SHP77 (cell line): ENCODE measurements around the gene RFX8.
"Not testable (repeated sequence)": the region's sequence is repeated elsewhere in the genome, so short reads cannot be mapped to it uniquely, and the experiment has no call there.

ENCODE experiments used
- DNase-seq, 2 experiments: peaks; one replicate each; lab custom pipeline; 2025; lab: John Stamatoyannopoulos, UW

The RFX8 gene

DNA sequence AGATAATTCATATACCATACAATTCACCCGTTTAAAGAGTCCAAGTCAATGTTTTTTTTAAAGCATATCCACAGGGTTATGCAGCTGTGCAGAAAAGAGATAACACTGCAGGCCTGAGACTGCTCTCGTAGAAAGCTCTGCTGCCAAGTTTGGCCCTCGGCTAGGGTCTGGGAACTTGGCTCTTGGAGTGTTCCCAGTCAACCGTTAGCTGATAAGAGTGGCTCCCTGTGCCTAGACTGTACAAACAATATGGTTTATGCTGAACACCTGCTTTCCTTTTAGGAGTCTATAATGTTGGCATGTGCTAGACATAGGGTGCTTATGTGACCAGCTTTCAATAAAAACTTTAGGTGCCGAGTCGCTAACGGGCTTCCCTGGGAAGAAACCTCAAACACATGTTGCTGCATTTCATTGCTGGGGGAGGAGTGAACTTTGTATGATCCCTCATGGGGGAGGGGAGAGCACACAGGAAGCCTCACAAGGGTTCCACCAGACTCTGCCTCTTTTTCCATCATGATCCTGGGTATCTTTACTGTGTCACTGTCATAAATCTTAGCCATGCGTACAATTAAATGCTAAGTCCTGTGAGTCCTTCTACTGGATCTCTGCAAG is 34.7 kb downstream of the RFX8 start:
- no peak for DNase-seq

DNA sequence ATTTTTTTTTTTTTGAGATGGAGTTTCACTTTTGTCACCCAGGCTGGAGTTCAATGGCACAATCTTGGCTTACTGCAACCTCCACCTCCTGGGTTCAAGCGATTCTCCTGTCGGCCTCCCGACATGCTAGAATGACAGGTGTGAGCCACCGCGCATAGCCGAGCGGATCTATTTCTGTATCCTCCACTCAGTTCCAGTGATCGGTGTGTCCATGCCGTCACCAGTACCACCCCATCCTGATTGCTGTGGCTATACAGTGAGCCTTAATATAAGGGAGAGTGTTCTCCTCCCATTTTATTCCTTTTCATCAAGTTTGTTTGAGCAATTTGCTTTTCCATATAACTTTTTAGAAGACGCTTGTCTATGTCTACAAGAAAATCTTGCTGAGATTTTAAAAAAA is 35.2 kb downstream of the RFX8 start:
- DNase-seq, result no peak

DNA sequence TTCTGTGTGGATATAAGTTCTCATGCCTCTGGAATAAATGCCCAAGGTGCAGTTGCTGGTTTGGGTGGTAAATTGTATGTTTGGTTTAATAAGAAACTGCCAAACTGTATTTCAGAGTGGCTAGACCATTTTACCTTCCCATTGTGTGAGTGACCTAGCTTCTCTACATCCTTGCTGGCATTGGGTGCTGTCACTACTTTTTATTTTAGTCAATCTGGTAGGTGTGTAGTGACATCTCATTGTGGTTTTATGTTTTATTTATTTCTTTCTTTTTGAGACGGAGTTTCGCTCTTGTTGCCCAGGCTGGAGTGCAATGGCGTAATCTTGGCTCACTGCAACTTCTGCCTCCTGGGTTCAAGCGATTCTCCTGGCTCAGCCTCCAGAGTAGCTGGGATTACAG is 36.4 kb downstream of the RFX8 start:
- not testable (repeated sequence) for DNase-seq

DNA sequence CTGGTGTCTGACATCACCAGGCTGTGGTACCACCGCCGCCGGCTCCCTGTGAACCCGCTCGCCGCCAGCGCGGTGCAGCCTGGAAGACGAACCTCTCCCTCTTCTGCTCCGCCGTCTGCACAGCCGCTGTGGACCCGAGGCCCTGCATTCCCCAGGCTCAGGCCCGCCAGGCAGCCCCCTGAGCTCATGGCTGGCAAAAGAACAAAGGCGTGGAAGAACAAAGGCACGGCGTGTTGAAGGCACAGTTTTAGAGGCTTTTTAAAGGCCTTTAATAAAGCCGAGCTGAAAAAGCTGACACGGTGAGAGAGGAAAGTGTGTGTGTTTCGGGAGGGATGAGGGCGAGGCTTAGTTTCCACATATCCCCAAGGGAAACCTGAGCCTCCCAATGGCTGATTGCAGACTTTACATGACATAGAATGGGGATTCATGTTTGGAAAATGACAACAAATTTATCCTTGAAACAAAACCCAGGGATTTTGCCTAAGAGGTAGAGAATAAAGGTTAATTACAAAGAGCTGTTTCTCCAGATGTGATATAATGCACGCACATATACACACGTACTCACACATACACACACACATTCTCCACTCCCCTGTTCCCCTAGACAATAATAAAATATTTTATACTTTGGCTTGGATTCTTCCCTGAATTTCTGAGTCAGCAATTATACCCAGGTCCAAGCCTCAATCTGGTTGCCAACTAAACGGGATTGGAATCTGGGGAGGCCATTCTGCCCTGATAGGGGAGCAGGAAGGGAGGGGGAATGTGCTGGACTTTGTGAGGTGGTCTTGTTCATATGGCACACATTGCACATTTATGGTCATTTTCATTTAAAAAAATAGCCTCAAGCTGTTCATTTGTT is 39.7 kb downstream of the RFX8 start:
- no peak for DNase-seq

DNA sequence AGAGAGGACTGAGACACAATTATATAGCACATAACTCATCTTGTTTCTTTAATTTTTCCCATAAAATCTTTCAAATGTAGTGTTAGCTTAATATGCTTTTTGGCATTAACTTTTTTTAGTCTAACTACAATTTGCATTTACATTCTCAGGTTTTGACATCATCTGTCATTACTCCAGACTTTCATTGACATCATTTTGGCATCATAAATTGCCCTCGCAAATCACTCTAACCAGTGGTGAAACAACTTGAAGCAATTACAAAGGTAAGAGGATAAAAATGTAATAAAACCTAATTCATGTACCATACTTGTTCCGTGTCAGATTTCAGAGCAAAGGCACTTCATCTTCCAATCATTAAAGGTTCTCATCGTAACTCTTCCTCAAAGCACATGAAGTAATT is 41.4 kb downstream of the RFX8 start:
- DNase-seq, result no peak

DNA sequence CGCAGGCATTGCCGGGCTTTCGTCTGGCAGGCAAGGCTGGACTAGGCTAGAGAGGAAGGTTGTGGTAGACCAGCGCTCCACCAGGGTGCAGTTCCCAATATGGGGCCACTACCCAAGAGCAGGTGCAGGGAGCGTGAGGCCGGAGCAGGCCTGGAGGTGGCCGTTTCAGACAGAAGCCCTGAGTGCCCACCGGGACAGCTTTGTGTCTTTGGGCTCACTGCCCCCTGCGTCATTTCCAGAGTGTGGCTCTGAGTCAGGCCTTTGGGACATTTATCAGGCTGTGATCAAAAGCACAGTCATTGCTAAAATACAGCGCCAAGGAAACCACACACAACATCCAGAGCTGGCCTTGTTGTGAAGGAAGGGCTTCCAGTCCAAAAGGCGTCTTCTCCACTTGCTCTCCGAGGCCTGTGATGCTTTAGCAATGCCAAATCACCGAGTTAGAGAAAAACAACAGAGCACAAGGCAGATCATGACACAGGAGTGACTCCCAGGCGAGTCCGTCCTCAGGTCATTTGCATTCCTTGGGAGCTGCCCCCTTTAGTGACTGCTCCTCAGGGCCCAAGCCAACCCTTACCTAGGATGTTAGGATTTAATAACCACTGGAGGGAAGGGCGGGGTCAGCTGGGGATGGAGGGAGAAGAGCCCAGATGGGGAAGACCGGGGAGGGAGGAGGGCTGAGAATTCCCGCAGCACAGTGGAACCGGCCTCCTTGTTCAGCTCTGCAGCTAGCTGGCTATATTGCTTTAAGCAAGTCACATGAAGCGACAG is 42.3 kb downstream of the RFX8 start:
- DNase-seq, result no peak

DNA sequence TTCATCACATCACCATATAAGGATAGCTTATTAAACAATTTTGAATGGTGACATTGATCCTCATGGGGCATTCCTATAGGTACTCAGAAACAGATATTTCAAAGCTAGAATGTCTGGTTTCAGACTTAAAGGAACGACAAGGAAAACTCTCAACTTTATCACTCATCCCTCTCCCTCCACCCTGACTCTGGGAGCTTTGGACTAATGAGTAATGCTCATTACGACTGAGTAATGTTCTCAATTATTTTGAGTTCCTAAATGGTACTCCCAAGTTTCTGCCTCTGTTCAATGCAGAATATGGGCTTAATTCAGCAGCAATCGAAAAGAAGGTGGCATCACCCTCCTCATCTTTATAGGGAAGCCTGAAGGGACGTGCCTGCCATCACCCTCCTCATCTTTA is 43.4 kb downstream of the RFX8 start:
- no peak for DNase-seq

DNA sequence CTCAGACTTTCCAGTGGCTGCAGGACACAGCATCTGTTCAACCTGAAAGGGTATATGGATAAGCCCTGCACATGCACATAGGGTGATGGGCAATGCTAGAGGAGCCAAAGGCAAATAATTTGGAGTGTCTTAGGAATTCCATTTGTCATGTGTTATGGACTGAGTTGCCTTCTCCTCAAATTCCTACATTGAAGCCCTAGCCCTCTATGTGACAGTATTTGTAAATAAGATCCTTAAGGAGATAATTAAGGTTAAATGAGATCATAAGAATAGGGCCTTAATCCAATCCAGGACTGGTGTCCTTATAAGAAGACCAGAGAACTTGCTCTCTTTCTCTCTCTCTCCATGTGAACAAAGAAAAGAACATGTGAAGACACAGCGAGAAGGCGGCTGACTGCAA is 44.8 kb downstream of the RFX8 start:
- no peak for DNase-seq

DNA sequence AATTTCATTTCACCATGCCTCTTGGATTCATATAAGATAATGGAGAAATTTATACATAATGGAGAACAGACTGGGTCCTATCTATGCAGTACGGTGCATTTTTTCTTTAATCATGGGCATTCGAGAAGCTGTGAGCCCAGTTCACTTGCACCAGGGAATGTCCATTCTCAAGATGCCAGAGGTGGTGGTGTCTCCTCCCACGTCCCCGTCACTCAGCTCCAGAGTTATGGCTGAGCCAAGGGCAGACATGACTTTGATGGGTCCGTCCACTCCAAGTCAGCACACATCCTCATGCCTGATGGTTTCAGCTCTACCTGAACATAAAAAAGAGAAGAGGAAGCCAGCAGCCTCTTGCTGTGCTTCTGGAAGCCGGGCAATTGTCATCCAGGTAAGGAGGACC is 45.5 kb downstream of the RFX8 start:
- DNase-seq, result no peak

DNA sequence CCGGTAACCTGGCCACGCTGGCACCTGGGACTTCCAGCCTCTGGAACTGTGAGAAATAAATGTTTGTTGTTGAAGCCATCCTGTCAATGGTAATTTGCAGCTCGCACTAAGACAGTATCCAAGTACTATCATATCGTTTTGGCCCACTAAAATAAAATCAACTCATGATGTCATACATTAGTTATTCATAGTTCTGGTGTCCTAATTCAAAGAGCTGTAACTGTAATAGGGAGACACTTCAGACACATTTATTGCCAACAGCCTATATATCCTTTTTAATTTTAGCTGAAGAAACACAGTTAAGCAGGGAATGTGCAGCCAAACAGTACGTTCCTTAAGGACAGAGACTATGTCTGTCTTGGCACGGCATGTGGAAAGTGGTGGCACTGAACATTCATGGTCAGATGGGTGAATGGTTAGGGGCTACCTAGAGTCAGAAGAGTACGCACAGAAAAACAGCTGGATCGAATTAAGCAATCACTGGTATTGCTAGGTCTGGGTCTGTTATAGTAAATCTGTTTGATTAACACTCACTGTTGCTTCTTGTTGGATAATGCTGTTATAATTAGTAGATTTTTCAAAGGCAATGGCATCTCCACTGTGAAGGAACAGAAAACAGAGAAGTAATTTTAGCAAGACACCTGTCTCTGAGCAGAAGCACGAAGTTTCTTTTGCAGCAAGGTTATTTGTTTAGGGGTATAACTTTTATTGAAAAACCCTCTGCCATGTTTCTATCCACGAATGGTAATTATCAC is 46.3 kb downstream of the RFX8 start:
- DNase-seq, result no peak

DNA sequence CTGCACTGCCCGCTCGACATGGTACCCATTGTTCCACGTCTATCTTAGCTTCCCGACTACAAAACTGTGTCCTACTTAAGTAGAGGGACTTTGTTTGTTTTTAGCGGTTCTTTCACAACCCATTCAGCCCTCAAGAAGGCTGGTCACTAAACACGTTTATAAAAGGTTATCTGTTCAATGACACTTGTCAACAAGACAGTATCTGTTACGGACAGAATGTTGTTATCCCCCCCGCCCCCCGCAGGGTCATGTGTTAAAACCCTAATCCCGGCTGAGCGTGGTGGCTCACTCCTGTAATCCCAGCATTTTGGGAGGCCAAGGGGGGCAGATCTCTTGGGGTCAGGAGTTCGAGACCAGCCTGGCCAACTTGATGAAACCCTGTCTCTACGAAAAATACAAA is 47.2 kb downstream of the RFX8 start:
- no peak for DNase-seq

DNA sequence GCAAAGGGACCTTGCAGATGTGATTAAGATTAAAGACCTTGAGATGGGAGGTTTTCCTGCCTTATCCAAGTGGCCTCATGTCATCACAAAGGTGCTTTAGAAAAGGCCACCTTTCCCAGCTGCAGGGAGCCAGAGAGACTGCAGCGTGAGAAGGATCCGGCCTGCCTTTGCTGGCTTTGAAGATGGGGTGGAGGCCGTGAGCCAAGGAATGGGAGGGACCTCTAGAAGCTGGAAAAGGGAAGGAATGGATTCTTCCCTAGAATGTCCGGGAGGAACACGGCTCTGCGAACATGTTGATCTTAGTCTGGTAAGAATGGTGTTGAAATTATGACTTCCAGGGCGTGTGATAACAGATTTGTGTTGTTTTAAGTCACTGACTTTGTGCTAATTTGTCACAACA is 47.7 kb downstream of the RFX8 start:
- no peak for DNase-seq

DNA sequence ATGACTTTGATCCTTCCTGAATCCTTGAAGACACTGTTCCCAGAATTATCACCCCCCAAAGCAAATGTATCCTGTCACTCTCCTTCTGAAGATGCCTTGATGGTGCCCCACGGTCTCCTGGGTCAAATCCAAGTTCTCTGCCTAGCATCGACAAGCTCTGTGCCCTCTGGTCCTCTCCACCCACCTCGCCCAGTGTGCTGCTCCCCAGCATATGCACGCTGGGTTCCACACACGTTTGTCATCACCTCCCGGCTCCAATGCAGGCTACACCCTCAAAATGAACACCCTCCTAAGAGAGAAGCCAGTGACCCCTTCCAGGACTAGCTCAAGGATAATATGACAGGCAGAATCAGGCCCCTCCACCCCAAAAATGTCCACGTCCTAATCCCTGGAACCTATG is 48.1 kb downstream of the RFX8 start:
- DNase-seq, result no peak

DNA sequence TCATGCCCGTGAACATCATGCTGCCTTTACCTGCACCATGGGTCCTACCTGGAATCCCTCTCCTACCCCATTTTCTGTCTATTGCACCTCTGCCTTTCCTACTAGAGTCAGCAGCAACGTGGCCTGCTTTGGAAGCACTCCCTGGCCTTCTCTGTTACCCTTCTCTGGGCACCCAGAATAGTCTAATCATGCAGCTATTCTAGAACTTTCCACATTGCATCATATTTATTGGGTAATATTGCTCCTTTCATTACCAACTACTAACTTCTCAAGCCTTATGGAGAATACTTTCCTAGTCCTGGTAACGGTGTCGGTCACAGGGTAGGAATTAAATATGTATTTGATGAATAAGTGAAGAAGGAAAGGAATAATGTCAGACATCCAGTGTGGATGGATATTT is 54.3 kb downstream of the RFX8 start:
- no peak for DNase-seq

DNA sequence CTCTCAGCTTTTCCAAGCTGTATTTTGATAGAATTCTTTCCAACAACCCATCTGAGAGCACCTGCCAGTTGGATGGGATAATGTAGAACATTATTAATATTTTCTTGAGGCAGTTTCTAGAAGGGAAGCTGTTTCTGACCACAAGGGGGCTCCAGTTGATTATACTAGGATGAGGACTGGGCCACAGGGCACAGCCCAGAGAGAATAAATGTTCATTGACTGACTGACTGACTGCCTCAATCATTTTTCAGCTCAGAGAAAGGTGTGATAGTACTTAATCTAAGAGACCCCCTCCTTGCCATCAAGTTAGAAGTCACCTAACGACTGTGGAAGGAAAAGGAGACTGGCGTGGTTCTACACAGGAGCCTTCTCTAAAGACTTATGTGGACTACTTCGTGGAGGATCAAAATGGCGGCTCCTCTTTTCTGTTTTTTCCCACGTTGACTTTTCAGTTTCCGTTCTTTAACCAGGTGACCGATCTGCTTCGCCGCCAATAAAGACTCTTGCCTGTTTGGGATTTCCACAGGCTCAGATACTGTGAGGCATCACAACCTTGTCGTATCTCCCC is 55.7 kb downstream of the RFX8 start:
- peak; percentile 45 to 50 for DNase-seq

DNA sequence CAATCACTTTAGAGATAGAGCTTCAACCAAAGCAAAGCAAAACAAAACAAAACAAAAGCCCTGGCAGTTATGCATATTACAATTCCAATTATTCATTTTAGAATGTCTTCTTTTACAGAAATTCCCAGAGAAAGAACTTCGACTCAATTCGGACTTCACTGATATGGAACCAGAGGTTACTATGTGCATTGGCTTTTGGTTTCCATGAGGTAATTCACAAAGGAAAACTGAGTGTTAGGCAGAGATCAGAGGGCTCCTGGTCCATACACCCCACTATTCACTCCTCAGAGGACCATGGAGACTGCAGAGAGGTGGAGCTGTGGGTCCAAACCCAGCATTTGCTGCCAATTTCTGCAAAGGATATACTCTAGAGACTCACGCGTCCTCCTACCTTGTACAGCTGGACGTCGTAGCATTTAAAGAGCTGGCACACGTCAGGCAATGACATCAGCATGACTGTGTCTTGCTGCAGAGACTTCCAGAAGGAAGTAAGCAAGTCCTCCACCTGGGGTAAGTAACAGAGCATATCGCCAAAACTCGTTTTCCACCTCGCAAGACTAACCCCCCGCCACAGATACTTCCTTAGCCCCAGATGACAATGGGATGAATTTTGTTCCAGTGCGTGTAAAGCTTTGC is 56.3 kb downstream of the RFX8 start:
- DNase-seq, result no peak

DNA sequence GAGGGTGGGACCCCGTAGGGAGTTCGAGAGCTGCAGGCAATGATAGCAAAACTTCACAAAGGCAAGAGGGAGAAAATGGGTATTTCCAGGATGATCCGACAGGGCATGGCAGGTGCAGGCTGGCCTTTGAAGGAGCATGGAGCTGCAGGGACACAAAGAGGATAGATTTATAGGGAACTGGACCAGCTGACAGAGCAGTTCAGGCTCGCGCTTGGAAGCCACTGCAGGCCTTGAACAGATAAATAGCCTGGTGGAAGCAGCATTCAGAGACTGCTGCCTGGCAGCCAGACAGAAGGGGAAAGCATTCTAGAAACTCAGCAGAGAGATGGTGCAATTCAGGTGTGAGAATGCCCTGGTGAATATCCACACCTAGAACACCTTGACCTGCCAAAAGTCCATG is 58.3 kb downstream of the RFX8 start:
- no peak for DNase-seq

DNA sequence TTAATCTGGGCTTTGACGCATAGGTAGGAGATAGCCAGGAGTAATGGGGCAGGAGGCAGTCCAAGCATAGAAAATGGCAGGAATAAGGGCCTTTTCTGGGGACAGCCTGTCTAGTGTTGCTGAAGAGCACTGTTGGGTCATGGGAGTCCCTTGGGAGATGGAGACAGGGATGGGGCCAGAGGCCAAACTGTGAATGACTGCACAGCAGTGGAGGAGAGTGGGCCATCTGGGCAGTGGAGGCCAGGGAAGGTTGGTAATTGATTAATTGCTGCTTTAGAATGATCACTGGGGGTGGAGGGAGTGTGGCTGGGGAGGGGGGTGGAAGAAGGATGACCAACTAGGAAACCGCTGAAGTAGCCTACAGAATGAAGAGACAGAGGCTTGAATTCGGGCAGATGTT is 59.0 kb downstream of the RFX8 start:
- no peak for DNase-seq

DNA sequence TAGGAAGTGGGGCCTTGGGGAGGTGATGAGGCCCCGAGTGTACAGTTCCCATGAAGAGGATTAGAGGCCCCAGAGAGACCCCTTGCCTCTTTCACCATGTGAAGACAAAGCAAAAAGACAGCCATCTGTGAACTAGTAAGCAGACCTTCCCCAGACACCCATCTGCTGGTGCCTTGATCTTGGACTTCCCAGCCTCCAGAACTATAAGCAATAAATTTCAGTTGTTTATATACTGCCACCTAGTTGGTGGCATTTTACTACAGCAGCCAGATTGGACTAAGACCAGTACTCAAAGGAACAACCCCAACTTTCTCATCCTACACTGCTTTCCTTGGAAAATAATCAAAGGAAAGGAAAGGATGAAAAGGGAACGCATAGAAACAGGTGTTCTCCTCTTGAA is 59.7 kb downstream of the RFX8 start:
- no peak for DNase-seq

DNA sequence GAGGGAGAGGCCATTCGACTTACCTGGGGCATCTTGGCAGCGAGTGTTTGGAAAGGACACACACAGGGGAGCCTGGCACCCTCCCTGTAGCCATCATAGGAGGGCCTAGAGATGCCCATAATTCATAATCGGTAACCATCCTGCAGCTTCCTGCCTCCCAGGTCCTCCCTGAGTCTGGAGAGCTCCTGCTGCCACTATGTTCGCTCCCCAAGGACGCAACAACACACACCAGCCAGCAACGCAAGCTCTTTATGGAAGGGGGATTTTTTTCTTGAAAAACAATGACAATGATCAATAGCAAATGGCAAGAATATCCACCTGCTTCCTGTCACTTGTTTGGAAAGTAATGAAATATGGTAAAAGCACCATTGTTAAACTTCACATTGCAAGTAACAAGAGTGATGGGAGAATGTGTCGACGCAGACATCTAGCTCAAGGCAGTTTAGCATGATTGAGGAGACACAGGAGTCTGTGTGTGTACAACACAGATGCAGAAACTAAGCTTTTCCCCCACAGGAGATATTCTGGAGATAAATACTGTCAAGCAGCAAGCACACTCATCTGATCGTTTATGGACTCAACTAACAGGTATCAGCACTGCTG is 62.7 kb downstream of the RFX8 start:
- DNase-seq, result no peak

DNA sequence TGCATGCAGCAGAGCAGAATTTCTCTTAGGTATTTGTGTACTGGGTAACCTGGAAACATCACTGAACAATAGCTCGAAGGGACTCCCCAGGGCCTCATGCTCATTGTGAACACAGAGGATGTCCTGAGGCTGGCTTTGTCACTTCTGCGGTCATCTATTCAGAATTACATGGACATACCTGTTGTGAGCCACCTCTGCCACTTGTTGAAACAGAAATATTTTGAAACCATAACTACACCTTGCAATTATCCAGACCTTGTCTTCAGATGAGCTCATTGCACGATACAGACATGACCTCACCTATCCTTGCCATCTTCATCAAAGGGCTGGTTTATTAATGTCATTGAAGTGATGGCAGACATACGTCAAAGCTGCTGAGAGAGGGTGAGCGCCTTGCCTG is 64.2 kb downstream of the RFX8 start:
- no peak for DNase-seq
